Testis (tissue), 3 donors: ENCODE results near the gene MTA1. TPM values are rescaled to one million over a fixed set of nuclear protein-coding genes. Genes with fewer than 3 reads are reported as not detected.
A peak's percentile ranks its signal among the peaks of the same experiment; 100 is the strongest.

Experiments
- DNase-seq: peaks from one replicate; pipeline ENCODE4 v3.0.0-alpha.2; 2019
- H3K27ac ChIP-seq, 2 donors: fragments of 200-600 bp; sonication (generic); one replicate each; pipeline ENCODE4 v1.5.1; 2019
- H3K27me3 ChIP-seq: fragments of 200-600 bp; sonication (generic); one replicate; pipeline ENCODE4 v1.5.1; 2019
- H3K36me3 ChIP-seq: fragments of 200-600 bp; sonication (generic); one replicate; pipeline ENCODE4 v1.5.1; 2017; ENCODE audit warnings: low read depth; ENCODE audit errors: missing control alignments
- H3K4me1 ChIP-seq: fragments of 200-600 bp; sonication (generic); one replicate; pipeline ENCODE4 v1.5.1; 2019
- H3K4me3 ChIP-seq, 2 donors: fragments of 200-600 bp; sonication (generic); one replicate each; pipeline ENCODE4 v1.5.1; 2017 to 2019
- H3K9me3 ChIP-seq: fragments of 200-600 bp; sonication (generic); one replicate; pipeline ENCODE4 v1.5.1; 2017
- CTCF ChIP-seq, 3 experiments: fragments of 450-650 bp in 2 of 3; fragments of 200-600 bp in 1 of 3; sonication (generic) in 1 of 3; IDR thresholded peaks; one replicate each; pipeline ENCODE4 v1.5.1; 2016 to 2019; ENCODE audit warnings: antibody characterized with exemption in 3 of 3, mild to moderate bottlenecking in 2 of 3, moderate library complexity in 1 of 3
- POLR2A ChIP-seq: fragments of 450-650 bp; IDR thresholded peaks from one replicate; pipeline ENCODE4 v1.6.1; 2017; ENCODE audit warnings: antibody characterized with exemption, mild to moderate bottlenecking, moderate library complexity
- WGBS, 2 donors: methylation state at CpG; one replicate each; pipeline ENCODE4 v1.1.5; 2018; 5-methylcytosine and 5-hydroxymethylcytosine counted together
- intact Hi-C: fragments of 100-400 bp; cut with DNase I; formaldehyde crosslinking; loops from one replicate; pipeline ENCODE4 v1.15.1; 2023; ENCODE audit warnings: low total_unique reads
- polyA plus RNA-seq: library from polyadenylated mRNA; stranded (reverse); fragments of 350-450 nt; fragmentation: Illumina TruSeq; extraction: RNeasy Lipid Tissue Mini Kit (QIAGEN cat#74804); gene quantifications from one replicate; pipeline ENCODE4 v1.2.3, GENCODE V29; 2014; ENCODE audit warnings: low read depth, low replicate concordance; ENCODE audit not compliant: insufficient read depth
- total RNA-seq, 2 donors: library from RNA; depleted of rRNA; stranded (reverse); fragments of >200 nt; gene quantifications; one replicate each; pipeline ENCODE4 v1.2.3, GENCODE V29; 2016

Gene MTA1
- total and polyA plus RNA-seq, 3 donors from 2014 or later, result 118 to 135 (median 120) TPM

GRCh38 chr14:105483300-105484068 lies 63.9 kb downstream of the MTA1 start:
- no peaks in the 10 kb centered on the region for H3K27me3 ChIP-seq
- peak overlapping the region in 1 of 2 donors; percentile 68 for H3K27ac ChIP-seq
- intact Hi-C loops, result no loop called here
- no peak overlapping the region for H3K4me3 ChIP-seq
- DNase-seq, result no peak
- H3K9me3 ChIP-seq, result no peaks in the 10 kb centered on the region
- H3K4me1 ChIP-seq, result peaks cover 40% of the 10 kb centered on the region
- TF ChIP-seq POLR2A (no peak), CTCF (IDR thresholded peaks at IDR 0.05) (no peak)
- WGBS, 2 donors, result 71 to 80% methylated on average over 11 to 18 of the region's 18 CpGs
- no peaks in the 10 kb centered on the region for H3K36me3 ChIP-seq

DNA sequence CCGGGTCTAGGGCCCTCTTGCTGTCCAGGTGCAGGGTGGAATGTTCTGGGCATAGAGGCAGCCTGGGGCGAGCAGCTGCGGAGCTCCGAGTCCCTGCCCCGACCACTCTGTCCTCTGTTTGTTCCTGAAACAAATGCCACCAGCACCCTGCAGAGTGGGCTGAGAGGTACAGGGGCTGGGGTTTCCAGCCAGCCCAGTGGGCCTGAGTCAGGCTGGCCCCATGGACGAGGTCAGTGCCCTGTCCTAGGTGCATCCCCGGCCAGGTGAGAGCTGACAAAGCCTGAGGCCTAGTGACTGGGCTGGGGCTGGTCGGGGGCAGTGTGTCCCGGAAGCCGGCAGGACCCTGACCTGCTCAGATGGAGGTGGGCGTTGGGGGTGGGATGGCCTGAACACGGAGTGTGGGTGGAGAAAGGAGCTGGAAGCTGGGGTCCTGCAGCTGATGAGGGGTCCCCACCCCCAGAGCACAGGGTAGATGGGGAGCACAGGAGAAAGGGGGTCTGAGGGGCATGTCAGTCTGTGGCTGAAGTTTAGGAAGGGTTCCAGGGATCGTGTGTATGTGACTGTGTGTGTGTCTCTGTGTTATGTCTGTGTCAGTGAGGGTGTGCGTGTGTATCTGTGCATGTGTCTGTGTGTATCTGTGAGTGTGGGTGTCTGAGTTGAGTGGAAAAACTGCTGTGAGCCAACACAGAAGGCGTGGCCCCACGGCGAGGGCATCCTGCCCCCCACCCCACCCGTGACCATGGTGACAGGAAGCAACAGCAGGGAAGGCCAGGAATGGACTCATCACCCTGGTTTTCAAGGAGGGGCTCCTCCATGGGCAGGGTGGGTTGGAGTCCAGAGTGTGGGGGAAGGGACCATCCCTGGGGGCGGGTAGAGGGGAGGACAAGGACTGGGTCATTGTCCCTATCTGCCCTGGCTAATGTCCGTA lies 64.7 kb downstream of the MTA1 start:
- DNase-seq, result no peak
- Histone ChIP-seq H3K27me3 (no peaks in the 10 kb centered on the region), H3K36me3 (no peaks in the 10 kb centered on the region), H3K27ac (no peak overlapping the region), H3K4me3 (no peak overlapping the region), H3K4me1 (peaks cover 42% of the 10 kb centered on the region), H3K9me3 (no peaks in the 10 kb centered on the region)
- intact Hi-C loops, result no loop called here
- 78 to 80% methylated on average over 16 to 20 of the region's 20 CpGs for WGBS, 2 donors
- TF ChIP-seq CTCF (IDR thresholded peaks at IDR 0.05), result no peak
- TF ChIP-seq POLR2A, result no peak

DNA sequence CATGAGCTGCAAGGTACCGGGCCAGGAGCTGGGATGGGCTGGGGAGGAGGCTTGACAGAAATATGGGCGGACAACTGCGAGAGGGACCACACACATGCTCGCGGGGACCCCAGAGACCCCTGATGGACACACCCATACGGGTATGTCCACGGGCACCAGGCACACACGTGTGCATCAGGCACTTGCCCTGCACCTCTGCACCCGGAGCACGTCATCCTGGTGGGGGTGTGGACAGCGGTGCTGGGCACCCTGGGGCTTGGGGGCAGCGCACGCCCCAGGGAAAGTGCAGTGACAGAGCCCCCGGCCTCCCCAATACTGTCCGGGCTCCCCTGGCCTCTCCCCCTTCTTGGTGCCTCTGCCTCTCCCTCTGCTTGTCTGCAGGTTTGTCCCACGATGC lies 65.4 kb downstream of the MTA1 start:
- Histone ChIP-seq H3K9me3 (no peaks in the 10 kb centered on the region), H3K36me3 (no peaks in the 10 kb centered on the region), H3K4me3 (no peak overlapping the region), H3K4me1 (peaks cover 48% of the 10 kb centered on the region), H3K27me3 (no peaks in the 10 kb centered on the region), H3K27ac (no peak overlapping the region)
- intact Hi-C loops, result loop anchor here (5.0 kb wide), 1 partner anchor 113 kb away; no protein-coding TSS in a partner anchor
- TF ChIP-seq POLR2A (no peak), CTCF (IDR thresholded peaks at IDR 0.05) (no peak)
- 76 to 94% methylated on average over 3 to 16 of the region's 16 CpGs for WGBS, 2 donors
- DNase-seq, result no peak

- Histone ChIP-seq H3K36me3 (no peaks in the 10 kb centered on the region), H3K4me3 (no peak overlapping the region), H3K27me3 (no peaks in the 10 kb centered on the region), H3K9me3 (no peaks in the 10 kb centered on the region), H3K27ac (no peak overlapping the region), H3K4me1 (peaks cover 44% of the 10 kb centered on the region)
- WGBS, 2 donors, result 43 to 50% methylated on average over 10 to 12 of the region's 12 CpGs
- TF ChIP-seq CTCF (IDR thresholded peaks at IDR 0.05) (no peak), POLR2A (no peak)
- DNase-seq, result no peak
- intact Hi-C loops, result loop anchor here (5.0 kb wide), 1 partner anchor 113 kb away; no protein-coding TSS in a partner anchor
These were observed 66.1 kb downstream of the MTA1 start for GRCh38 chr14:105485739-105486162.
